HEK293 (cell line): Measurements from ENCODE around the gene KRTAP5-1.

Source experiments
- CTCF ChIA-PET: fragments of 350-600 bp; formaldehyde crosslinking; extraction: SDS; loops from one replicate; lab custom pipeline; 2021; ENCODE audit warnings: antibody characterized with exemption; lab: Yijun Ruan, JAX
- POLR2A ChIA-PET: fragments of 300-600 bp; formaldehyde crosslinking; extraction: SDS; loops from one replicate; lab custom pipeline; 2020; ENCODE audit warnings: antibody characterized with exemption, inconsistent platforms; lab: Yijun Ruan, JAX
- H3K27ac ChIP-seq: fragments of 200-500 bp; sonication (Bioruptor generic); 2 replicates; pipeline ENCODE4 v1.5.1; 2014; ENCODE audit warnings: low read depth, low read length, control low read depth, inconsistent platforms; ENCODE audit errors: extremely low read depth
- H3K36me3 ChIP-seq, 2 experiments: fragments of 200-500 bp in 1 of 2; sonication (Bioruptor generic) in 1 of 2; 1 replicate in 1 of 2; 2 replicates in 1 of 2; pipeline ENCODE4 v1.5.1; 2014 to 2017; ENCODE audit warnings: inconsistent platforms in 2 of 2, low read length in 2 of 2; ENCODE audit not compliant: control insufficient read depth in 2 of 2, insufficient read depth in 1 of 2
- H3K4me1 ChIP-seq: fragments of 200-500 bp; sonication (Bioruptor generic); 2 replicates; pipeline ENCODE4 v1.5.1; 2014; ENCODE audit warnings: mild to moderate bottlenecking, low read length, inconsistent platforms; ENCODE audit not compliant: control insufficient read depth, insufficient read depth
- H3K4me3 ChIP-seq: 2 replicates; pipeline ENCODE4 v1.5.1; 2011; ENCODE audit warnings: low read depth, mild to moderate bottlenecking, control low read depth, low read length, moderate library complexity
- H3K9me3 ChIP-seq: fragments of 200-500 bp; sonication (Bioruptor generic); 2 replicates; pipeline ENCODE4 v1.5.1; 2014; ENCODE audit warnings: low read depth, low read length, inconsistent platforms; ENCODE audit not compliant: control insufficient read depth, insufficient read depth
- GLIS1 ChIP-seq: fragments of 450-650 bp; formaldehyde crosslinking; IDR thresholded peaks from 2 replicates; pipeline ENCODE4 v1.5.1; 2016; ENCODE audit warnings: missing biosample characterization, missing genetic modification characterization
- GLIS2 ChIP-seq: fragments of 450-650 bp; formaldehyde crosslinking; IDR thresholded peaks from 2 replicates; pipeline ENCODE4 v1.5.1; 2016; ENCODE audit warnings: missing biosample characterization, missing genetic modification characterization
- OVOL3 ChIP-seq: fragments of 450-650 bp; formaldehyde crosslinking; IDR thresholded peaks from 2 replicates; pipeline ENCODE4 v1.5.1; 2016; ENCODE audit warnings: missing biosample characterization, missing genetic modification characterization
- SP2 ChIP-seq: fragments of 450-650 bp; formaldehyde crosslinking; IDR thresholded peaks from 2 replicates; pipeline ENCODE4 v1.5.1; 2016; ENCODE audit warnings: missing biosample characterization, missing genetic modification characterization
- SP3 ChIP-seq: fragments of 450-650 bp; formaldehyde crosslinking; IDR thresholded peaks from 2 replicates; pipeline ENCODE4 v1.5.1; 2016; ENCODE audit warnings: missing biosample characterization, missing genetic modification characterization
- SP7 ChIP-seq: fragments of 450-650 bp; formaldehyde crosslinking; IDR thresholded peaks from 2 replicates; pipeline ENCODE4 v1.5.1; 2016; ENCODE audit warnings: missing biosample characterization, missing genetic modification characterization
- WT1 ChIP-seq: fragments of 450-650 bp; formaldehyde crosslinking; IDR thresholded peaks from 2 replicates; pipeline ENCODE4 v1.5.1; 2016; ENCODE audit warnings: missing biosample characterization, missing genetic modification characterization
- ZBTB8A ChIP-seq: fragments of 450-650 bp; formaldehyde crosslinking; IDR thresholded peaks from 2 replicates; pipeline ENCODE4 v1.5.1; 2016; ENCODE audit warnings: missing biosample characterization, missing genetic modification characterization
- ZIC2 ChIP-seq: fragments of 450-650 bp; formaldehyde crosslinking; IDR thresholded peaks from 2 replicates; pipeline ENCODE4 v1.5.1; 2016; ENCODE audit warnings: missing biosample characterization, missing genetic modification characterization
- ZNF2 ChIP-seq: fragments of 450-650 bp; formaldehyde crosslinking; IDR thresholded peaks from 2 replicates; pipeline ENCODE4 v1.5.1; 2016; ENCODE audit warnings: missing biosample characterization, missing genetic modification characterization
- ZNF274 ChIP-seq, 2 experiments: fragments of 200-500 bp in 1 of 2; fragments of 450-650 bp in 1 of 2; sonication (Bioruptor generic) in 1 of 2; formaldehyde crosslinking in 1 of 2; IDR thresholded peaks; 2 replicates each; pipeline versions ENCODE4 v1.5.1 to v1.6.1; 2014 to 2016; ENCODE audit warnings: borderline replicate concordance in 1 of 2, inconsistent platforms in 1 of 2, low read length in 1 of 2, missing biosample characterization in 1 of 2, missing genetic modification characterization in 1 of 2
- ZNF324 ChIP-seq: fragments of 450-650 bp; formaldehyde crosslinking; IDR thresholded peaks from 2 replicates; pipeline ENCODE4 v1.5.1; 2016; ENCODE audit warnings: missing biosample characterization, missing genetic modification characterization
- ZNF394 ChIP-seq: fragments of 450-650 bp; formaldehyde crosslinking; IDR thresholded peaks from 2 replicates; pipeline ENCODE4 v1.5.1; 2016; ENCODE audit warnings: missing biosample characterization, missing genetic modification characterization, mild to moderate bottlenecking, moderate library complexity, borderline replicate concordance
- ZNF423 ChIP-seq: fragments of 450-650 bp; formaldehyde crosslinking; IDR thresholded peaks from 2 replicates; pipeline ENCODE4 v1.5.1; 2016; ENCODE audit warnings: missing biosample characterization, missing genetic modification characterization
- ZNF561 ChIP-seq: fragments of 450-650 bp; IDR thresholded peaks from 2 replicates; pipeline ENCODE4 v1.5.1; 2018; ENCODE audit warnings: missing biosample characterization, missing genetic modification characterization, borderline replicate concordance
- ZNF600 ChIP-seq: fragments of 450-650 bp; formaldehyde crosslinking; IDR thresholded peaks from 2 replicates; pipeline ENCODE4 v1.5.1; 2016; ENCODE audit warnings: missing biosample characterization, missing genetic modification characterization
- ZNF664 ChIP-seq: fragments of 450-650 bp; formaldehyde crosslinking; IDR thresholded peaks from 2 replicates; pipeline ENCODE4 v1.5.1; 2016; ENCODE audit warnings: missing biosample characterization, missing genetic modification characterization
- TF ChIP-seq, protein P1 (sequence below): fragments of 450-650 bp; formaldehyde crosslinking; IDR thresholded peaks from 2 replicates; pipeline ENCODE4 v1.5.1; 2016; ENCODE audit warnings: missing biosample characterization, missing genetic modification characterization
- TF ChIP-seq, protein P2 (sequence below): fragments of 450-650 bp; formaldehyde crosslinking; IDR thresholded peaks from 2 replicates; pipeline ENCODE4 v1.5.1; 2017; ENCODE audit warnings: missing biosample characterization, missing genetic modification characterization
- TF ChIP-seq, protein P3 (sequence below): fragments of 450-650 bp; formaldehyde crosslinking; IDR thresholded peaks from 2 replicates; pipeline ENCODE4 v1.5.1; 2016; ENCODE audit warnings: missing biosample characterization, missing genetic modification characterization
- TF ChIP-seq, protein P4 (sequence below): fragments of 450-650 bp; formaldehyde crosslinking; IDR thresholded peaks from 2 replicates; pipeline ENCODE4 v1.5.1; 2016; ENCODE audit warnings: missing biosample characterization, missing genetic modification characterization
- TF ChIP-seq, protein P5 (sequence below): fragments of 450-650 bp; formaldehyde crosslinking; optimal IDR thresholded peaks from 2 replicates; pipeline ENCODE3; 2016; ENCODE audit warnings: missing biosample characterization, mild to moderate bottlenecking, missing genetic modification characterization

Gene KRTAP5-1

DNA sequence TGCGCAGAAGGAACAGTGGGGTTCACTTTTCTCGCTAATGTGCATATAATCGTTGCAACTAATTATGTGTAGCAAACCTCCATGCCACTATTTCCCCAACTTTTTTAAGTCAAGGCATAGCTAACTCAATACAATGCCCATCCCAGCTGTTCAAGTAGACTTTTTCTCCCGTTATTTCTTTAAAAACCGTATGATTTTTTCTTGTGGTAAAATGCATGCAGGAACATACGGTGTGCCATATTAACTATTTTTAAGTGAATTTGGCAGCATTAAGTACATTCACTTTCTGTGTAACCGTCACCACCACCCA, 10.2 kb downstream of the KRTAP5-1 start (continued):
- TF ChIP-seq, protein P1, sequence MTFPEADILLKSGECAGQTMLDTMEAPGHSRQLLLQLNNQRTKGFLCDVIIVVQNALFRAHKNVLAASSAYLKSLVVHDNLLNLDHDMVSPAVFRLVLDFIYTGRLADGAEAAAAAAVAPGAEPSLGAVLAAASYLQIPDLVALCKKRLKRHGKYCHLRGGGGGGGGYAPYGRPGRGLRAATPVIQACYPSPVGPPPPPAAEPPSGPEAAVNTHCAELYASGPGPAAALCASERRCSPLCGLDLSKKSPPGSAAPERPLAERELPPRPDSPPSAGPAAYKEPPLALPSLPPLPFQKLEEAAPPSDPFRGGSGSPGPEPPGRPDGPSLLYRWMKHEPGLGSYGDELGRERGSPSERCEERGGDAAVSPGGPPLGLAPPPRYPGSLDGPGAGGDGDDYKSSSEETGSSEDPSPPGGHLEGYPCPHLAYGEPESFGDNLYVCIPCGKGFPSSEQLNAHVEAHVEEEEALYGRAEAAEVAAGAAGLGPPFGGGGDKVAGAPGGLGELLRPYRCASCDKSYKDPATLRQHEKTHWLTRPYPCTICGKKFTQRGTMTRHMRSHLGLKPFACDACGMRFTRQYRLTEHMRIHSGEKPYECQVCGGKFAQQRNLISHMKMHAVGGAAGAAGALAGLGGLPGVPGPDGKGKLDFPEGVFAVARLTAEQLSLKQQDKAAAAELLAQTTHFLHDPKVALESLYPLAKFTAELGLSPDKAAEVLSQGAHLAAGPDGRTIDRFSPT: no peak
- TF ChIP-seq ZNF274 (IDR thresholded peaks at IDR 0.05; ENCODE audit: low read length) (no peak), ZNF274 (tag by site-specific recombination; IDR thresholded peaks at IDR 0.05; ENCODE audit: borderline replicate concordance) (no peak), ZIC2 (tag by site-specific recombination) (no peak), SP3 (tag by site-specific recombination) (no peak), SP7 (tag by site-specific recombination) (no peak), ZNF394 (no peak), ZNF561 (tag by site-specific recombination) (no peak)
- TF ChIP-seq, protein P2, sequence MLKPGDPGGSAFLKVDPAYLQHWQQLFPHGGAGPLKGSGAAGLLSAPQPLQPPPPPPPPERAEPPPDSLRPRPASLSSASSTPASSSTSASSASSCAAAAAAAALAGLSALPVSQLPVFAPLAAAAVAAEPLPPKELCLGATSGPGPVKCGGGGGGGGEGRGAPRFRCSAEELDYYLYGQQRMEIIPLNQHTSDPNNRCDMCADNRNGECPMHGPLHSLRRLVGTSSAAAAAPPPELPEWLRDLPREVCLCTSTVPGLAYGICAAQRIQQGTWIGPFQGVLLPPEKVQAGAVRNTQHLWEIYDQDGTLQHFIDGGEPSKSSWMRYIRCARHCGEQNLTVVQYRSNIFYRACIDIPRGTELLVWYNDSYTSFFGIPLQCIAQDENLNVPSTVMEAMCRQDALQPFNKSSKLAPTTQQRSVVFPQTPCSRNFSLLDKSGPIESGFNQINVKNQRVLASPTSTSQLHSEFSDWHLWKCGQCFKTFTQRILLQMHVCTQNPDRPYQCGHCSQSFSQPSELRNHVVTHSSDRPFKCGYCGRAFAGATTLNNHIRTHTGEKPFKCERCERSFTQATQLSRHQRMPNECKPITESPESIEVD (tag by site-specific recombination): no peak
- TF ChIP-seq, protein P3, sequence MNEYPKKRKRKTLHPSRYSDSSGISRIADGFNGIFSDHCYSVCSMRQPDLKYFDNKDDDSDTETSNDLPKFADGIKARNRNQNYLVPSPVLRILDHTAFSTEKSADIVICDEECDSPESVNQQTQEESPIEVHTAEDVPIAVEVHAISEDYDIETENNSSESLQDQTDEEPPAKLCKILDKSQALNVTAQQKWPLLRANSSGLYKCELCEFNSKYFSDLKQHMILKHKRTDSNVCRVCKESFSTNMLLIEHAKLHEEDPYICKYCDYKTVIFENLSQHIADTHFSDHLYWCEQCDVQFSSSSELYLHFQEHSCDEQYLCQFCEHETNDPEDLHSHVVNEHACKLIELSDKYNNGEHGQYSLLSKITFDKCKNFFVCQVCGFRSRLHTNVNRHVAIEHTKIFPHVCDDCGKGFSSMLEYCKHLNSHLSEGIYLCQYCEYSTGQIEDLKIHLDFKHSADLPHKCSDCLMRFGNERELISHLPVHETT (tag by site-specific recombination): no peak
- TF ChIP-seq, protein P4, sequence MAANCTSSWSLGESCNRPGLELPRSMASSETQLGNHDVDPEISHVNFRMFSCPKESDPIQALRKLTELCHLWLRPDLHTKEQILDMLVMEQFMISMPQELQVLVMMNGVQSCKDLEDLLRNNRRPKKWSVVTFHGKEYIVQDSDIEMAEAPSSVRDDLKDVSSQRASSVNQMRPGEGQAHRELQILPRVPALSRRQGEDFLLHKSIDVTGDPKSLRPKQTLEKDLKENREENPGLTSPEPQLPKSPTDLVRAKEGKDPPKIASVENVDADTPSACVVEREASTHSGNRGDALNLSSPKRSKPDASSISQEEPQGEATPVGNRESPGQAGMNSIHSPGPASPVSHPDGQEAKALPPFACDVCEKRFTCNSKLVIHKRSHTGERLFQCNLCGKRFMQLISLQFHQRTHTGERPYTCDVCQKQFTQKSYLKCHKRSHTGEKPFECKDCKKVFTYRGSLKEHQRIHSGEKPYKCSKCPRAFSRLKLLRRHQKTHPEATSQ (tag by site-specific recombination): no peak
- TF ChIP-seq, all 188 proteins: peak for 0

DNA sequence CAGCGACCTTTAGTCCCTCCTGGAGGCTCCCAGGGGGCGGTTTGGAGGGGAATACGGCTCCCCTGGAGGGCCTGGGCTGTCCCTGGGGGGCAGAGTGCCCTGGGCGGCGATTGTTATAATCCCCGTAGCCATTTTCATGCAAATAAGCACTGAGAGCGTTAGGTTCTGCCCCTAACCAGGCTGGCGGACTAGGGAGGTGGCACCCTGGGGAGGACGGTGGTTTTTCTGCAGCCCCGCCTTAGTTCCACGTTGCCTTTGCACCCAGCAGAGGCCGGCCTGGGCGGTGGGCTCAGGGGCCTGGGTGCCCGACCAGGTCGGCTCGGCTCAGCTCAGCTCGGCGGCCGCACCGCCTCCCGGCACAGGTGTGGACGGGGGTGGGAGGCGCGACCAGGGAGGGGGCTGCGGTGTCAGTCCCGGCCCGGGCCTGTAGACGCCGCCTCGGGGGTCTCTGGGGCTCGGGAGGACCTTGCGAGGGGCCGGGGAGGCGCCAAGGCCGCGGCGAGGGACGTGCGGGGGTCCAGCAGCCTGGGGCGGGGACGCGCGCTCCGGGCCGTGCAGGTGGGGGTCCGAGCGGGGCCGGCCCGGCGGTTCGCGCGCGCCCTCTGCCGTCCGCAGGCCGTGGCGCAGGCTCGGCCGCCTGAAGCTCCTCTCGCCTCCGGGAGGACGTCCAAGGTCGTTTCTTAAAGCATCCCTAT, 10.7 kb downstream of the KRTAP5-1 start:
- CTCF ChIA-PET: interaction anchor here (0.6 to 3.4 kb wide), 35 partner anchors 8 to 855 kb away, joined by 3 to 138 read pairs (median 4); no protein-coding TSS in a partner anchor
- Histone ChIP-seq H3K27ac (no peak overlapping the region), H3K36me3 (peaks cover 0 to 4% of the 10 kb centered on the region in 2 experiments; a peak in 1 of 3 replicates), H3K9me3 (no peaks in the 10 kb centered on the region), H3K4me1 (no peaks in the 10 kb centered on the region; the same call in 1 of the 2 replicates)
- TF ChIP-seq ZNF664: no peak
- no peak for TF ChIP-seq ZNF2 (tag by site-specific recombination)
- TF ChIP-seq GLIS2 (tag by site-specific recombination): peak; percentile 73
- TF ChIP-seq SP2 (tag by site-specific recombination): peak; percentile 25
- TF ChIP-seq OVOL3: no peak
- TF ChIP-seq WT1 (tag by site-specific recombination): peak; percentile 20; the same call in 1 of the 2 replicates
- TF ChIP-seq ZNF423: peak; percentile 84
- no peak for TF ChIP-seq ZNF600 (tag by site-specific recombination)
- TF ChIP-seq GLIS1: peak; percentile 99
- peak; percentile 79 for TF ChIP-seq ZIC2 (tag by site-specific recombination)
- TF ChIP-seq, protein P1: peak; percentile 83
- TF ChIP-seq, protein P5, sequence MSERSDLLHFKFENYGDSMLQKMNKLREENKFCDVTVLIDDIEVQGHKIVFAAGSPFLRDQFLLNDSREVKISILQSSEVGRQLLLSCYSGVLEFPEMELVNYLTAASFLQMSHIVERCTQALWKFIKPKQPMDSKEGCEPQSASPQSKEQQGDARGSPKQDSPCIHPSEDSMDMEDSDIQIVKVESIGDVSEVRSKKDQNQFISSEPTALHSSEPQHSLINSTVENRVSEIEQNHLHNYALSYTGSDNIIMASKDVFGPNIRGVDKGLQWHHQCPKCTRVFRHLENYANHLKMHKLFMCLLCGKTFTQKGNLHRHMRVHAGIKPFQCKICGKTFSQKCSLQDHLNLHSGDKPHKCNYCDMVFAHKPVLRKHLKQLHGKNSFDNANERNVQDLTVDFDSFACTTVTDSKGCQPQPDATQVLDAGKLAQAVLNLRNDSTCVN (tag by site-specific recombination): peak; percentile 48
- TF ChIP-seq ZBTB8A (tag by site-specific recombination): 0 out of 2 replicates have a peak, but pooled peaks have one; percentile 6
- no peak for TF ChIP-seq ZNF324
- TF ChIP-seq, all 188 proteins: peak for 9
- POLR2A ChIA-PET: interaction anchor here (0.5 to 2.7 kb wide), 7 partner anchors 10 to 768 kb away, joined by 3 to 24 read pairs (median 5); no protein-coding TSS in a partner anchor
- peak overlapping the region; percentile 50 for H3K4me3 ChIP-seq
